KMS-11 (cell line): ENCODE data around the gene MAGEH1.
A peak's percentile ranks its signal among the peaks of the same experiment; 100 is the strongest.

ENCODE experiments used
- H2AFZ ChIP-seq: fragments of 200-600 bp; sonication (generic); 2 replicates; pipeline ENCODE4 v1.6.1; 2016; ENCODE audit warnings: antibody characterized with exemption, mixed run types, low read depth
- H3K27ac ChIP-seq: fragments of 200-600 bp; sonication (generic); 2 replicates; pipeline ENCODE4 v1.6.1; 2016; ENCODE audit warnings: mild to moderate bottlenecking, mixed run types
- H3K27me3 ChIP-seq: fragments of 200-600 bp; sonication (generic); 2 replicates; pipeline ENCODE4 v1.6.1; 2017; ENCODE audit warnings: mild to moderate bottlenecking, low read depth, mixed run types, moderate library complexity; ENCODE audit not compliant: insufficient read depth
- H3K36me3 ChIP-seq: fragments of 200-600 bp; sonication (generic); 2 replicates; pipeline ENCODE4 v1.6.1; 2017; ENCODE audit warnings: mild to moderate bottlenecking, mixed run types; ENCODE audit not compliant: insufficient read depth
- H3K4me1 ChIP-seq: fragments of 200-600 bp; sonication (generic); 2 replicates; pipeline ENCODE4 v1.6.1; 2016; ENCODE audit warnings: mild to moderate bottlenecking, low read depth, mixed run types; ENCODE audit not compliant: poor library complexity, severe bottlenecking
- H3K4me2 ChIP-seq: fragments of 200-600 bp; sonication (generic); 2 replicates; pipeline ENCODE4 v1.7.0; 2016; ENCODE audit warnings: mild to moderate bottlenecking, mixed run types
- H3K4me3 ChIP-seq: fragments of 200-600 bp; sonication (generic); IDR thresholded peaks from 2 replicates; pipeline ENCODE4 v1.6.1; 2017; ENCODE audit warnings: low read depth, low read length, mixed read lengths; ENCODE audit not compliant: insufficient read depth
- H3K79me2 ChIP-seq: fragments of 200-600 bp; sonication (generic); 2 replicates; pipeline ENCODE4 v1.6.1; 2016; ENCODE audit warnings: low read depth, mixed run types; ENCODE audit not compliant: insufficient read depth
- H3K9ac ChIP-seq: fragments of 200-600 bp; sonication (generic); 2 replicates; pipeline ENCODE4 v1.6.1; 2016; ENCODE audit warnings: mild to moderate bottlenecking, mixed run types
- H4K20me1 ChIP-seq: fragments of 200-600 bp; sonication (generic); 2 replicates; pipeline ENCODE4 v1.6.1; 2016; ENCODE audit warnings: mild to moderate bottlenecking, mixed run types; ENCODE audit not compliant: insufficient read depth
- TF ChIP-seq, protein P1 (sequence below): fragments of 200-600 bp; sonication (generic); conservative IDR thresholded peaks from 2 replicates; pipeline ENCODE4 v1.6.1; 2017; ENCODE audit warnings: low read depth, mild to moderate bottlenecking, antibody characterized with exemption, low read length, moderate library complexity, mixed read lengths

Gene MAGEH1

DNA sequence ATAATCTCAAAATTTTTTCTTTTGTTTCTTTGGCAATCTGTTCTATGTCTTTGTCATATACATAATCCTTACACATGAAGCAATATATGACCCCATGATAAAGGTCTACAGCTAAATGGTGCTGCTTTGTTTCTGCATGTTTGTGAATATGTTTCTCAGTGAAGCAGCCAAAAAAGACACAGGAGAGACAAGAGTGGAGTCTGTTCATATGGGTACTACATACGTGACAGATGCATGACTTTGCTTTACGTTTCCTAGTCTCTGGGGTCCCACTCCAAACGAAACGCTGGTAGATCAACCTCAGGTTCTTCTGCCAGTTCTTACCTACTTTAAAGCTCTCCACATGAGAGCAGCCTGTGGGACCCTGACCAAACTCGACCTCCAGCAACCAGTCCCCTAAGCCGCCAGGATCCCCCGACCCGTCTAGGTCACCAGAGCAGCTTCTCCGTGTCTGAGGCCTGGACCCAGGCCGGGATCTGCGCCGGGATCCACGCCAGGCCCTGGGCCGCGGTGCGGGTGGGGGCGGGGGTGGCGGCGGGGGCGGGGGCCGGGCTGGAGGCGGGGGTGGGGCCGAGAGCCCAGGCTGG is 36.2 kb downstream of the MAGEH1 start:
- Histone ChIP-seq H3K4me3 (no peak overlapping the region), H3K79me2 (no peaks in the 10 kb centered on the region), H3K36me3 (no peaks in the 10 kb centered on the region), H3K27ac (peak overlapping the region; percentile 51), H4K20me1 (no peaks in the 10 kb centered on the region), H3K4me1 (peaks cover 41% of the 10 kb centered on the region), H3K4me2 (peak overlapping the region; percentile 52), H2AFZ (peak overlapping the region; percentile 52; the same call in 1 of the 2 replicates), H3K9ac (peak overlapping the region; percentile 83; the same call in 1 of the 2 replicates), H3K27me3 (no peaks in the 10 kb centered on the region)
- TF ChIP-seq, protein P1, sequence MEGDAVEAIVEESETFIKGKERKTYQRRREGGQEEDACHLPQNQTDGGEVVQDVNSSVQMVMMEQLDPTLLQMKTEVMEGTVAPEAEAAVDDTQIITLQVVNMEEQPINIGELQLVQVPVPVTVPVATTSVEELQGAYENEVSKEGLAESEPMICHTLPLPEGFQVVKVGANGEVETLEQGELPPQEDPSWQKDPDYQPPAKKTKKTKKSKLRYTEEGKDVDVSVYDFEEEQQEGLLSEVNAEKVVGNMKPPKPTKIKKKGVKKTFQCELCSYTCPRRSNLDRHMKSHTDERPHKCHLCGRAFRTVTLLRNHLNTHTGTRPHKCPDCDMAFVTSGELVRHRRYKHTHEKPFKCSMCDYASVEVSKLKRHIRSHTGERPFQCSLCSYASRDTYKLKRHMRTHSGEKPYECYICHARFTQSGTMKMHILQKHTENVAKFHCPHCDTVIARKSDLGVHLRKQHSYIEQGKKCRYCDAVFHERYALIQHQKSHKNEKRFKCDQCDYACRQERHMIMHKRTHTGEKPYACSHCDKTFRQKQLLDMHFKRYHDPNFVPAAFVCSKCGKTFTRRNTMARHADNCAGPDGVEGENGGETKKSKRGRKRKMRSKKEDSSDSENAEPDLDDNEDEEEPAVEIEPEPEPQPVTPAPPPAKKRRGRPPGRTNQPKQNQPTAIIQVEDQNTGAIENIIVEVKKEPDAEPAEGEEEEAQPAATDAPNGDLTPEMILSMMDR = no peak

DNA sequence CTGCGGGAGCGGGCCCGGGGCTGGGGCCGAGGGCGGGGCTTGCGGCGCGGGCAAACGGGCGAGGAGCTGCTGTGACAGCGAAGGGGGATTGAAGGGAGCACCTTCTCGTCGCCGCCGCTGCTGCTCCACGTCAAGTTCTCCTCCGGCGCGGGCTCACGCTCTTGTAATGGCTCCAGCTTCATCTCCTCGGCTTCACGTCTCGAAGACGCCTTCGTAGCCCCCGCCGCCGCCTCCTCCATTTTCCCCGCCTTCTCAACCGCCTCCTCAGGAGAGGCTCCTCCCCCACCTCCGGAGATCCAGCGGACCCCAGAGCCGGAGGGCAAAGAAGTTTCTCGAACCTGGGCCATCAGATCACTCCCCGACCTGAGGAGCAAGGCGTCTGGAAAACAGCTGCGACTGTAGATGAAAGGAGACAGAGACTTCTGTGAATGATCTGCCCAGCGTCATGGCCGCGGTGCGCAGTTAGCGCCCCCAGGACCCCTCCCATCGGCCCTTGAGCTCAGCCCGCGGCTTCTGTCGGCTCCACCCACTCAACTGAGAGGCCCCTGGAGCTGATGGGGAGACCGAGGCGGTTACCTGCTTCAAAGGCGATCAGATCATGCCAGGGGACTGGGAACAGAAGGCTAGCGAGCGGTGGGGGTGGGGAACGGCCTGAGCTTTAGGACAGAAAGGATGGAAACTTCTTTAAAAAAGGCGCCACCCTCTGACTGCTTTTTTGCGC is 36.8 kb downstream of the MAGEH1 start:
- TF ChIP-seq, protein P1 = no peak
- Histone ChIP-seq H3K27me3 (no peaks in the 10 kb centered on the region), H4K20me1 (no peaks in the 10 kb centered on the region), H3K4me3 (no peak overlapping the region), H3K9ac (peak overlapping the region; percentile 83), H2AFZ (peak overlapping the region; percentile 75), H3K36me3 (no peaks in the 10 kb centered on the region), H3K4me1 (peaks cover 41% of the 10 kb centered on the region), H3K4me2 (0 out of 2 replicates have a peak overlapping the region, but pooled peaks have one; percentile 33), H3K27ac (peak overlapping the region; percentile 87), H3K79me2 (no peaks in the 10 kb centered on the region)

GRCh38 chrX:55489314-55490009 is 37.5 kb downstream of the MAGEH1 start, which contains the start of gene USP51:
Gene USP51, minus strand, starts transcription at chrX:55489848. Its CDS starts 909 bp downstream, at chrX:55488939.
- Histone ChIP-seq H3K4me3 (no peak within 1 kb of the TSS), H3K36me3 (no peaks in the 10 kb centered on the region), H3K27me3 (no peaks in the 10 kb centered on the region), H3K4me1 (peaks cover 41% of the 10 kb centered on the region), H4K20me1 (no peaks in the 10 kb centered on the region), H3K27ac (peak within 1 kb of the TSS; percentile 87), H3K4me2 (peak within 1 kb of the TSS; percentile 94), H3K79me2 (no peaks in the 10 kb centered on the region), H3K9ac (peak within 1 kb of the TSS; percentile 83), H2AFZ (peak within 1 kb of the TSS; percentile 75)
- TF ChIP-seq, protein P1 = no peak; the same call in 1 of the 2 replicates

GRCh38 chrX:55490121-55490520 is 38.2 kb downstream of the MAGEH1 start:
- no peaks in the 10 kb centered on the region for H3K27me3 ChIP-seq
- no peaks in the 10 kb centered on the region for H3K36me3 ChIP-seq
- no peaks in the 10 kb centered on the region for H4K20me1 ChIP-seq
- TF ChIP-seq, protein P1 = no peak
- H3K79me2 ChIP-seq = no peaks in the 10 kb centered on the region
- H3K27ac ChIP-seq = peak overlapping the region; percentile 87
- H2AFZ ChIP-seq = no peak overlapping the region; the same call in 1 of the 2 replicates
- H3K4me3 ChIP-seq = no peak overlapping the region
- H3K4me2 ChIP-seq = peak overlapping the region; percentile 94
- peaks cover 39% of the 10 kb centered on the region for H3K4me1 ChIP-seq
- peak overlapping the region; percentile 83; the same call in 1 of the 2 replicates for H3K9ac ChIP-seq
